ENCODE results near the gene GPHA2. TPM values are rescaled to one million over a fixed set of nuclear protein-coding genes. Genes with fewer than 3 reads are reported as not detected.

GPHA2 gene
- total RNA-seq, 2 experiments from 2014 or later = not detected

DNA sequence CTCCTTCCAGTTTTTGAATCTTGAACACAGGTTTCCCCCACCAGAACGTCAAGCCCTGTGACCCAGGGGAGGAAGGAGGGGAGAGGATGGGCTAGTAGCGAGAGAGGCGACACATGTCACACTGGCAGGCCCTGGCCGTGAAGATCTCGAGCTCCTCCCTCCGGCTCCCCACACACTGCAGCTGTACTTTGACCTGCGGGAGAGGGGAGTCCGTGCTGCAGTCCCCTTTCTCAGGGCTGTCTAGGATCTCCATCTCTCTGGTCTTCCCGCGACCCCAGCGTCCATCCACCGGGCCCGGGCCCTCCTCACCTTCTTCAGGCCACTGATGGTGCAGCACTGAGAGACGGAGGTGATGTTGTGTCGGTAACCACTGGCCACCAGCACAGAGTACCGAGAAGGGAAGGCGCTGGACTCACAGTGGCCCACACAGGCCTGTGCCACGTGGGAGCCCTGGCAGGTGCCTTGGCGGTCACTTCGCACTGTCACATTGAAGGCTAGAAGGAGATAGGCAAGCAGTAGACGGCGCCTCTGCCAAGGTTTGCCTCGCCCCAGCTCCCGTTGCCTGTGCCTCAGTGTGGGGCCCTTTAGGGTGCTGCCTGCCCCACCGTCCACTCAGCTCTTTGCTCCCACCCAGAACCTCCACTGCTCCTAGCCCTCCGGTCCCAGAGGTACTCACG, 873 bp downstream of the GPHA2 start:
- Mint-ChIP-seq H3K4me3 (no peak overlapping the region), H3K9me3 (no peaks in the 10 kb centered on the region), H3K27me3 (peaks cover 2% of the 10 kb centered on the region), H3K27ac (no peak overlapping the region), H3K36me3 (ENCODE audit: low read depth) (no peaks in the 10 kb centered on the region), H3K4me1 (ENCODE audit: low read depth) (no peaks in the 10 kb centered on the region)
- ATAC-seq (no peak), DNase-seq (no peak)
- ChIA-PET CTCF (no interaction called here), POLR2A (interaction anchor here (2.2 kb wide), 1 partner anchor 10 kb away, joined by 9 read pairs; the partner anchor contains the start of gene PPP2R5B)
- TF ChIP-seq, protein P1, sequence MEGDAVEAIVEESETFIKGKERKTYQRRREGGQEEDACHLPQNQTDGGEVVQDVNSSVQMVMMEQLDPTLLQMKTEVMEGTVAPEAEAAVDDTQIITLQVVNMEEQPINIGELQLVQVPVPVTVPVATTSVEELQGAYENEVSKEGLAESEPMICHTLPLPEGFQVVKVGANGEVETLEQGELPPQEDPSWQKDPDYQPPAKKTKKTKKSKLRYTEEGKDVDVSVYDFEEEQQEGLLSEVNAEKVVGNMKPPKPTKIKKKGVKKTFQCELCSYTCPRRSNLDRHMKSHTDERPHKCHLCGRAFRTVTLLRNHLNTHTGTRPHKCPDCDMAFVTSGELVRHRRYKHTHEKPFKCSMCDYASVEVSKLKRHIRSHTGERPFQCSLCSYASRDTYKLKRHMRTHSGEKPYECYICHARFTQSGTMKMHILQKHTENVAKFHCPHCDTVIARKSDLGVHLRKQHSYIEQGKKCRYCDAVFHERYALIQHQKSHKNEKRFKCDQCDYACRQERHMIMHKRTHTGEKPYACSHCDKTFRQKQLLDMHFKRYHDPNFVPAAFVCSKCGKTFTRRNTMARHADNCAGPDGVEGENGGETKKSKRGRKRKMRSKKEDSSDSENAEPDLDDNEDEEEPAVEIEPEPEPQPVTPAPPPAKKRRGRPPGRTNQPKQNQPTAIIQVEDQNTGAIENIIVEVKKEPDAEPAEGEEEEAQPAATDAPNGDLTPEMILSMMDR (IDR thresholded peaks at IDR 0.05) = no peak
- intact Hi-C loops (cut with micrococcal nuclease) = no loop called here

DNA sequence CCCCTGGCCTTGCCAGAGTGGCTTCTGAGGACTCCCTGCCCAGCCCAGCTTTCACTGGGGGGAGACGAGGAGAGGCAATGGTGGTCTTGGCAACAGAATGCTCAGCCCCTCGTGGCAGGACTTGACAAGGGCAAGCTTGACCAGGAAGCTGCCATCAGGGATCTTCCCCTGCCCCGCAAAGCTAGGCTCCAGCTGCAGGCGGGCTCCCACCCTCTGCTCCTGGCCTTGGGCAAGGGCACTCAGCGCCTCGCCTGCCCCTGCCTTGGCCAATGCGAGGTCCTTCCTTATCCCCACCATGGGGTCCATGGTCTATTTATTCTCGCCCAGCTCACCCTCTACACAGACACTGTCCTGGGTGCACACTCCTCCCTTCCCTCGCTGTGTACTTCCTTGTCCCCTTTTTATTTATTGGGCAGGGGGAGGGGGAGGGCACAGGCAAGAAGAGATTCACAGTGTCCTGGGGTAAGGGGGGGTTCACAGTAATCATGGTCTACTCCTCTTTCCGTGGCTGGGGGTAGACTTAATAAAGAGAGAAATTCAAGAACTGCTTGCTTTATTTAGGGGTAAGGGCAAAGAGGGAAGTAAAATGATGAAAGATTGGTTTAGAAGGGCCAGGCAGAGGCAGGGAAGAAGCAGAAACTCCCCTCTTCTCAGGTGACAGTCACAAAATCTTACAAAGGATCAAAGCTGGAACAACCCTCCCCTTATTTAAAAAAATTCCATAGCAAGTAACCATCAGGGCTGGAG, 1.6 kb downstream of the GPHA2 start:
- intact Hi-C loops (cut with micrococcal nuclease) = no loop called here
- H3K36me3 Mint-ChIP-seq (ENCODE audit: low read depth) = no peaks in the 10 kb centered on the region
- no peaks in the 10 kb centered on the region for H3K9me3 Mint-ChIP-seq
- no peak overlapping the region for H3K27ac Mint-ChIP-seq
- CTCF ChIA-PET = interaction anchor here (1.3 kb wide), 1 partner anchor 46 kb away, joined by 3 read pairs; no protein-coding TSS in a partner anchor
- DNase-seq = no peak
- POLR2A ChIA-PET = interaction anchor here (1.2 to 2.2 kb wide), 2 partner anchors 10 kb away, joined by 3 to 9 read pairs; partner anchors contain the start of gene PPP2R5B
- TF ChIP-seq, protein P1 (IDR thresholded peaks at IDR 0.05) = no peak
- H3K27me3 Mint-ChIP-seq = peaks cover 2% of the 10 kb centered on the region
- no peak overlapping the region for H3K4me3 Mint-ChIP-seq
- ATAC-seq = no peak
- no peaks in the 10 kb centered on the region for H3K4me1 Mint-ChIP-seq (ENCODE audit: low read depth)

DNA sequence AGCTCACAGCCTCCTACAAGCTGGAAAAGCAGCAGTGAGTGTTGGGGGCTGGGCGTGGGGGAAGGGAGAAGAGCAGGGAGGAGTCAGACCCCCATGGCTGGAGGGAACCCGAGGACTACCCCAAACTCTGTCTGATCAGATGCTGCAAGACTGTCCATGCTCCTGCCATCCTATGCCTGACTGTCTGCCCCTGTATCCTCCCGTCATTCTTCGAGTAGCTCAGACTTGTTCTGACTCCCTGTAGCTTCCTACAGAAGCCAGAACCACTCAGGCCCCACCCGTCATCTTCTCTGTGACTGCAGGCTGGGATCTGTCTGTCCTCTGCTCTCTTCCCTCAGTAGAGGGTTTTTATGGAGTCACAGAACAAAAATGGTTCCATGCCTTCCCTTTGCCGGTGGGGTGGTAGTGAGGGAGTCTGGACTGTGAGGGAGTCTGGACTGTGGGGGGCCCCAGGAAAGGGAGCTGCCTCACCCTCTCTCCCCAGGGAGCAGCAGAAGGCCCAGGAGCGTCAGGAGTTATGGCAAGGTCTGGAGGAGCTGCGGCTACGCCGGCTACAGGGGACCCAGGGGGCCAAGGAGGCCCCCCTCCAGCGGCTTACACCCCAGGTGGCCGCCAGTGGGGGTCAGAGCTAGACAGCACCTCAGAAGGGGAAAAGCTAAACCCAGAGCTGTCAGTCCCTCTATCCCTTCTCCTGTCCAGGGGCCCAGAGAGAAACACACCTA, 2.3 kb downstream of the GPHA2 start:
- ATAC-seq = no peak
- Mint-ChIP-seq H3K36me3 (ENCODE audit: low read depth) (no peaks in the 10 kb centered on the region), H3K27me3 (no peaks in the 10 kb centered on the region), H3K27ac (no peak overlapping the region), H3K9me3 (no peaks in the 10 kb centered on the region), H3K4me3 (no peak overlapping the region), H3K4me1 (ENCODE audit: low read depth) (no peaks in the 10 kb centered on the region)
- ChIA-PET CTCF (interaction anchor here (1.3 kb wide), 1 partner anchor 45 kb away, joined by 3 read pairs; no protein-coding TSS in a partner anchor), POLR2A (interaction anchor here (1.2 to 2.2 kb wide), 3 partner anchors 9 to 38 kb away, joined by 3 to 9 read pairs (median 5); partner anchors contain the start of genes MAJIN and PPP2R5B)
- TF ChIP-seq, protein P1 (IDR thresholded peaks at IDR 0.05) = no peak
- no peak for DNase-seq
- intact Hi-C loops (cut with micrococcal nuclease) = no loop called here

DNA sequence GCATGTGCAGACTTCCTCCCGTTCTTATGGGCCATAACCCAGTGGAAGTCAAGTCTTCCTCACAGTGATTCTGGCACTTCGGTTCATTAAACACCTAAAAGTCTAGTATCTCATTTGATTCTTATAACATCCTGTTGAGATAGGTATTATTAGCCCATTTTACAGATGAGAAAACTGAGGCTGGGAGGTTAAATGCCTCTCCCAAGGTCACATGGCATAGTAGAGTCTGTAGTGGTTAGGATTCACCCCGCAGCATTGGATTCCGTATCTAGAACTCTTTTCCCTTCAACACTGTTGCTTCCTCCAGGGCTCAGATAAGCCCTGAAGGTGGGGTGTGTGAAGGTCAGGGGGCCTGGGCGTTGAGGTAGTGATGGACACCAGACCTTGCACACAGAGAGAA, 3.4 kb downstream of the GPHA2 start:
- Mint-ChIP-seq H3K27me3 (no peaks in the 10 kb centered on the region), H3K36me3 (ENCODE audit: low read depth) (peaks cover 2% of the 10 kb centered on the region)
- TF ChIP-seq, protein P1 (IDR thresholded peaks at IDR 0.05) = no peak

More for the DNA sequence above, 3.4 kb downstream of the GPHA2 start:
- ChIA-PET POLR2A (interaction anchor here (1.9 to 2.2 kb wide), 2 partner anchors 8 to 39 kb away, joined by 5 to 9 read pairs; partner anchors contain the start of genes MAJIN and PPP2R5B), CTCF (no interaction called here)
- DNase-seq (no peak), ATAC-seq (no peak)
- Mint-ChIP-seq H3K4me1 (ENCODE audit: low read depth) (no peaks in the 10 kb centered on the region), H3K27ac (no peak overlapping the region), H3K9me3 (no peaks in the 10 kb centered on the region), H3K4me3 (no peak overlapping the region)
- intact Hi-C loops (cut with micrococcal nuclease) = no loop called here

Measured in activated CD8-positive, alpha-beta T cell treated with anti-CD3 and anti-CD28 coated beads for 36 hours (primary cell).